Prostate gland (tissue), 2 donors: Measurements from ENCODE around the gene RAI1. TPM values are rescaled to one million over a fixed set of nuclear protein-coding genes. Genes with fewer than 3 reads are reported as not detected.

ENCODE experiments used
- DNase-seq: peaks from one replicate; pipeline ENCODE4 v3.0.0-alpha.2; 2019; ENCODE audit warnings: low spot score
- H3K27ac ChIP-seq, 2 donors: fragments of 200-600 bp; sonication (generic); 2 replicates each; pipeline ENCODE4 v1.5.1; 2017 to 2019
- H3K27me3 ChIP-seq: fragments of 200-600 bp; sonication (generic); replicated peaks from 2 replicates; pipeline ENCODE4 v1.5.1; 2019; ENCODE audit not compliant: insufficient read depth
- H3K36me3 ChIP-seq, 2 donors: fragments of 200-600 bp; sonication (generic); 1 replicate in 1 of 2; 2 replicates in 1 of 2; pipeline versions ENCODE4 v1.5.1 to v1.8.1; 2017 to 2019
- H3K4me1 ChIP-seq: fragments of 200-600 bp; sonication (generic); replicated peaks from 2 replicates; pipeline ENCODE4 v1.5.1; 2019
- H3K4me3 ChIP-seq, 2 donors: fragments of 200-600 bp; sonication (generic); 2 replicates each; pipeline ENCODE4 v1.5.1; 2017 to 2019
- H3K9me3 ChIP-seq: fragments of 200-600 bp; sonication (generic); 2 replicates; pipeline ENCODE4 v1.5.1; 2017
- CTCF ChIP-seq, 4 experiments: fragments of 200-600 bp in 2 of 4; fragments of 450-650 bp in 2 of 4; sonication (generic) in 2 of 4; IDR thresholded peaks; 1 replicate in 3 of 4; 2 replicates in 1 of 4; pipeline ENCODE4 v1.5.1; 2016 to 2019; ENCODE audit warnings: antibody characterized with exemption in 4 of 4, mild to moderate bottlenecking in 2 of 4, moderate library complexity in 2 of 4
- POLR2A ChIP-seq: fragments of 450-650 bp; IDR thresholded peaks from one replicate; pipeline ENCODE4 v1.6.1; 2016; ENCODE audit warnings: antibody characterized with exemption, mild to moderate bottlenecking
- POLR2AphosphoS5 ChIP-seq: sonication (generic); formaldehyde crosslinking; IDR thresholded peaks from one replicate; pipeline ENCODE4 v1.6.1; 2017; ENCODE audit warnings: antibody characterized with exemption
- WGBS: methylation state at CpG from one replicate; pipeline ENCODE4 v1.1.5; 2018; 5-methylcytosine and 5-hydroxymethylcytosine counted together
- intact Hi-C: fragments of 100-400 bp; cut with DNase I; formaldehyde crosslinking; loops from one replicate; pipeline ENCODE4 v1.14.2; 2022
- total RNA-seq, 2 donors: library from RNA; depleted of rRNA; stranded (reverse); fragments of >200 nt; gene quantifications; one replicate each; pipeline ENCODE4 v1.1.0, GENCODE V29; 2016

RAI1 gene
- total RNA-seq, 2 donors from 2014 or later = 69.2 to 71.0 TPM

GRCh38 chr17:17645961-17646360 lies 35.3 kb upstream of the RAI1 start:
- TF ChIP-seq CTCF (IDR thresholded peaks at IDR 0.05) = no peak
- no peak for TF ChIP-seq POLR2AphosphoS5
- TF ChIP-seq POLR2A = no peak
- H3K27me3 ChIP-seq = no peaks in the 10 kb centered on the region
- no peaks in the 10 kb centered on the region for H3K4me1 ChIP-seq
- WGBS = 98% methylated on average over 2 of the region's 2 CpGs
- no peaks in the 10 kb centered on the region for H3K36me3 ChIP-seq
- no peak overlapping the region for H3K4me3 ChIP-seq
- no peak overlapping the region for H3K27ac ChIP-seq
- intact Hi-C loops = no loop called here
- H3K9me3 ChIP-seq = no peaks in the 10 kb centered on the region
- no peak for DNase-seq

- no peak for TF ChIP-seq POLR2AphosphoS5
- TF ChIP-seq POLR2A = no peak
- TF ChIP-seq CTCF (IDR thresholded peaks at IDR 0.05) = no peak
- Histone ChIP-seq H3K27me3 (no peaks in the 10 kb centered on the region), H3K4me1 (no peaks in the 10 kb centered on the region), H3K4me3 (no peak overlapping the region), H3K36me3 (no peaks in the 10 kb centered on the region), H3K9me3 (no peaks in the 10 kb centered on the region), H3K27ac (no peak overlapping the region)
- DNase-seq = no peak
- 84% methylated on average over 14 of the region's 14 CpGs for WGBS
- intact Hi-C loops = no loop called here
Observed at GRCh38 chr17:17647524-17648178, 33.6 kb upstream of the RAI1 start.

GRCh38 chr17:17648762-17649161 lies 32.5 kb upstream of the RAI1 start:
- Histone ChIP-seq H3K27ac (no peak overlapping the region), H3K36me3 (no peaks in the 10 kb centered on the region), H3K4me3 (no peak overlapping the region), H3K4me1 (no peaks in the 10 kb centered on the region), H3K9me3 (no peaks in the 10 kb centered on the region), H3K27me3 (no peaks in the 10 kb centered on the region)
- WGBS = 55% methylated on average over 7 of the region's 7 CpGs
- no peak for DNase-seq
- no peak for TF ChIP-seq POLR2A
- TF ChIP-seq CTCF (IDR thresholded peaks at IDR 0.05) = no peak
- TF ChIP-seq POLR2AphosphoS5 = no peak
- intact Hi-C loops = no loop called here

- intact Hi-C loops = no loop called here
- WGBS = 92% methylated on average over 1 of the region's 1 CpG
Observed at GRCh38 chr17:17650959-17651358, 30.3 kb upstream of the RAI1 start.

More at GRCh38 chr17:17650959-17651358, 30.3 kb upstream of the RAI1 start:
- Histone ChIP-seq H3K27ac (no peak overlapping the region), H3K4me1 (no peaks in the 10 kb centered on the region), H3K4me3 (no peak overlapping the region), H3K9me3 (no peaks in the 10 kb centered on the region), H3K27me3 (no peaks in the 10 kb centered on the region), H3K36me3 (no peaks in the 10 kb centered on the region)
- no peak for TF ChIP-seq CTCF (IDR thresholded peaks at IDR 0.05)
- TF ChIP-seq POLR2AphosphoS5 = no peak
- no peak for TF ChIP-seq POLR2A
- DNase-seq = no peak
